Subcutaneous abdominal adipose tissue (tissue), 5 donors: ENCODE data around the gene NIM1K.

Experiments used
- H3K27ac ChIP-seq: one replicate; pipeline ENCODE4 v1.7.0; 2013; ENCODE audit warnings: low read depth, mild to moderate bottlenecking, inconsistent platforms, low read length, moderate library complexity
- H3K27me3 ChIP-seq, 5 donors: one replicate each; pipeline ENCODE4 v1.7.0; 2013; ENCODE audit warnings: low read length in 5 of 5, inconsistent platforms in 1 of 5; ENCODE audit not compliant: control insufficient read depth in 5 of 5, insufficient read depth in 4 of 5
- H3K36me3 ChIP-seq, 5 donors: one replicate each; pipeline ENCODE4 v1.7.0; 2013; ENCODE audit warnings: low read length in 5 of 5; ENCODE audit not compliant: control insufficient read depth in 5 of 5, insufficient read depth in 5 of 5
- H3K4me1 ChIP-seq, 5 donors: one replicate each; pipeline ENCODE4 v1.7.0; 2013; ENCODE audit warnings: low read length in 5 of 5, mild to moderate bottlenecking in 3 of 5, moderate library complexity in 1 of 5; ENCODE audit not compliant: control insufficient read depth in 5 of 5, insufficient read depth in 5 of 5
- H3K4me3 ChIP-seq, 5 donors: one replicate each; pipeline ENCODE4 v1.7.0; 2013; ENCODE audit warnings: low read length in 5 of 5, low read depth in 1 of 5
- H3K9ac ChIP-seq, 5 donors: one replicate each; pipeline ENCODE4 v1.7.0; 2013; ENCODE audit warnings: low read length in 5 of 5, mild to moderate bottlenecking in 4 of 5, moderate library complexity in 3 of 5
- H3K9me3 ChIP-seq, 5 donors: one replicate each; pipeline ENCODE4 v1.7.0; 2013; ENCODE audit warnings: low read length in 5 of 5; ENCODE audit not compliant: control insufficient read depth in 5 of 5
- donor health status: healthy.
- donor health status: healthy.
- donor health status: healthy.
- donor health status: healthy.
- donor health status: healthy.

The NIM1K gene

GRCh38 chr5:43290726-43291125 lies 98.7 kb downstream of the NIM1K start:
- Histone ChIP-seq H3K27me3 (no peaks in the 10 kb centered on the region), H3K4me1 (peaks cover 0 to 20% (median 4%) of the 10 kb centered on the region in 5 donors), H3K36me3 (peaks cover 24 to 56% (median 53%) of the 10 kb centered on the region in 5 donors), H3K9ac (no peak overlapping the region), H3K9me3 (no peaks in the 10 kb centered on the region), H3K4me3 (no peak overlapping the region), H3K27ac (peak overlapping the region; percentile 9)

- H3K4me3 ChIP-seq = no peak overlapping the region
- H3K9ac ChIP-seq = no peak overlapping the region
- H3K27ac ChIP-seq = no peak overlapping the region
- H3K9me3 ChIP-seq = no peaks in the 10 kb centered on the region
- H3K27me3 ChIP-seq = no peaks in the 10 kb centered on the region
- H3K36me3 ChIP-seq = peaks cover 43 to 64% (median 58%) of the 10 kb centered on the region in 5 donors
- peaks cover 0 to 28% (median 3%) of the 10 kb centered on the region in 5 donors for H3K4me1 ChIP-seq
Measured at GRCh38 chr5:43294226-43294625, 102.2 kb downstream of the NIM1K start.

- no peak overlapping the region for H3K27ac ChIP-seq
- H3K27me3 ChIP-seq = no peaks in the 10 kb centered on the region
- H3K36me3 ChIP-seq = peaks cover 43 to 63% (median 58%) of the 10 kb centered on the region in 5 donors
- no peak overlapping the region for H3K9ac ChIP-seq
- H3K9me3 ChIP-seq = no peaks in the 10 kb centered on the region
- peaks cover 0 to 25% (median 3%) of the 10 kb centered on the region in 5 donors for H3K4me1 ChIP-seq
- no peak overlapping the region for H3K4me3 ChIP-seq
Measured at GRCh38 chr5:43295202-43295601, 103.2 kb downstream of the NIM1K start.

GRCh38 chr5:43296835-43297234 lies 104.8 kb downstream of the NIM1K start:
- H3K4me1 ChIP-seq = peaks cover 0 to 18% (median 11%) of the 10 kb centered on the region in 5 donors
- no peak overlapping the region for H3K27ac ChIP-seq
- no peaks in the 10 kb centered on the region for H3K9me3 ChIP-seq
- H3K9ac ChIP-seq = no peak overlapping the region
- H3K36me3 ChIP-seq = peaks cover 38 to 57% (median 52%) of the 10 kb centered on the region in 5 donors
- no peaks in the 10 kb centered on the region for H3K27me3 ChIP-seq
- no peak overlapping the region for H3K4me3 ChIP-seq

- H3K27me3 ChIP-seq = no peaks in the 10 kb centered on the region
- no peak overlapping the region for H3K4me3 ChIP-seq
- no peak overlapping the region for H3K9ac ChIP-seq
- H3K36me3 ChIP-seq = peaks cover 30 to 43% (median 40%) of the 10 kb centered on the region in 5 donors
- H3K4me1 ChIP-seq = peaks cover 0 to 31% (median 20%) of the 10 kb centered on the region in 5 donors
- no peak overlapping the region for H3K27ac ChIP-seq
- no peaks in the 10 kb centered on the region for H3K9me3 ChIP-seq
Measured at GRCh38 chr5:43298443-43298842, 106.4 kb downstream of the NIM1K start.

GRCh38 chr5:43300112-43300511 lies 108.1 kb downstream of the NIM1K start:
- H3K4me3 ChIP-seq = no peak overlapping the region
- H3K4me1 ChIP-seq = peaks cover 0 to 33% (median 20%) of the 10 kb centered on the region in 5 donors
- no peaks in the 10 kb centered on the region for H3K27me3 ChIP-seq
- H3K27ac ChIP-seq = peak overlapping the region; percentile 82
- no peaks in the 10 kb centered on the region for H3K9me3 ChIP-seq
- H3K9ac ChIP-seq = no peak overlapping the region
- peaks cover 19 to 30% (median 29%) of the 10 kb centered on the region in 5 donors for H3K36me3 ChIP-seq

GRCh38 chr5:43301653-43302091 lies 109.6 kb downstream of the NIM1K start:
- Histone ChIP-seq H3K9ac (peak overlapping the region in 1 of 5 donors; percentile 6), H3K27ac (peak overlapping the region; percentile 82), H3K4me3 (no peak overlapping the region), H3K36me3 (peaks cover 11 to 23% (median 17%) of the 10 kb centered on the region in 5 donors), H3K9me3 (no peaks in the 10 kb centered on the region), H3K27me3 (no peaks in the 10 kb centered on the region), H3K4me1 (peaks cover 0 to 37% (median 22%) of the 10 kb centered on the region in 5 donors)

- Histone ChIP-seq H3K9ac (peak overlapping the region in 1 of 5 donors; percentile 3), H3K27ac (peak overlapping the region; percentile 82), H3K27me3 (no peaks in the 10 kb centered on the region), H3K4me1 (peaks cover 0 to 38% (median 22%) of the 10 kb centered on the region in 5 donors), H3K9me3 (no peaks in the 10 kb centered on the region), H3K36me3 (peaks cover 5 to 15% (median 9%) of the 10 kb centered on the region in 5 donors), H3K4me3 (no peak overlapping the region)
Measured at GRCh38 chr5:43302481-43302880, 110.5 kb downstream of the NIM1K start.

GRCh38 chr5:43303242-43303641 lies 111.2 kb downstream of the NIM1K start:
- Histone ChIP-seq H3K9me3 (no peaks in the 10 kb centered on the region), H3K27ac (peak overlapping the region; percentile 82), H3K9ac (no peak overlapping the region), H3K27me3 (no peaks in the 10 kb centered on the region), H3K36me3 (peaks cover 4 to 9% (median 5%) of the 10 kb centered on the region in 5 donors), H3K4me1 (peaks cover 0 to 46% (median 27%) of the 10 kb centered on the region in 5 donors), H3K4me3 (no peak overlapping the region)

- H3K4me3 ChIP-seq = no peak overlapping the region
- H3K4me1 ChIP-seq = peaks cover 0 to 50% (median 26%) of the 10 kb centered on the region in 5 donors
- no peaks in the 10 kb centered on the region for H3K9me3 ChIP-seq
- H3K27ac ChIP-seq = peak overlapping the region; percentile 82
- H3K27me3 ChIP-seq = no peaks in the 10 kb centered on the region
- peaks cover 0 to 3% (median 0%) of the 10 kb centered on the region in 5 donors for H3K36me3 ChIP-seq
- peak overlapping the region in 1 of 5 donors; percentile 32 for H3K9ac ChIP-seq
Measured at GRCh38 chr5:43304525-43304924, 112.5 kb downstream of the NIM1K start.
